ENCODE results near the gene RUBCNL. TPM values are rescaled to one million over a fixed set of nuclear protein-coding genes. Genes with fewer than 3 reads are reported as not detected.

RUBCNL gene
- total RNA-seq, 1 donor from 2014 or later: 168 TPM

DNA sequence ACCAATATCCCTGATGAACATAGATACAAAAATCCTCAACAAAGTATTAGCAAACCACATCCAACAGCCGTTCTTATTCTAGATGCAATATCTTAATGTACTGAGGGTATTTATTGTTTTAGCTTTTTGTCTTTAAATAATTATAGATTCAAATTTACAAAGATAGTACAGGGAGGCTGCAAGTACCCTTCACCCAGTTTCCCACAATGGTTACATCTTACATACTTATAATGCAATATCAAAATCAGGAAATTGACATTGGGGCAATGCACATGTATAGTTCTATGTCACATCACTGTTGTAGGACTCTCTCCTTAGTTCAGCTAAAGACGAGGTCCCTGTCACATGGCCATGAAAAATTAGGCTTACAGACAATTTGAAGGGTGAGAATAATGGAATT, 75.8 kb downstream of the RUBCNL start:
- Mint-ChIP-seq H3K36me3 (ENCODE audit: low read depth) (no peaks in the 10 kb centered on the region), H3K4me3 (no peak overlapping the region), H3K9me3 (peaks cover 7% of the 10 kb centered on the region), H3K4me1 (peaks cover 3% of the 10 kb centered on the region), H3K27me3 (peaks cover 1% of the 10 kb centered on the region), H3K27ac (no peak overlapping the region)
- POLR2A ChIA-PET: no interaction called here
- intact Hi-C loops (cut with micrococcal nuclease): no loop called here
- CTCF ChIA-PET: interaction anchor here (1.3 kb wide), 1 partner anchor 25 kb away, joined by 3 read pairs; no protein-coding TSS in a partner anchor
- ATAC-seq (ENCODE audit: low read depth) (no peak), DNase-seq (no peak)
- TF ChIP-seq, protein P1, sequence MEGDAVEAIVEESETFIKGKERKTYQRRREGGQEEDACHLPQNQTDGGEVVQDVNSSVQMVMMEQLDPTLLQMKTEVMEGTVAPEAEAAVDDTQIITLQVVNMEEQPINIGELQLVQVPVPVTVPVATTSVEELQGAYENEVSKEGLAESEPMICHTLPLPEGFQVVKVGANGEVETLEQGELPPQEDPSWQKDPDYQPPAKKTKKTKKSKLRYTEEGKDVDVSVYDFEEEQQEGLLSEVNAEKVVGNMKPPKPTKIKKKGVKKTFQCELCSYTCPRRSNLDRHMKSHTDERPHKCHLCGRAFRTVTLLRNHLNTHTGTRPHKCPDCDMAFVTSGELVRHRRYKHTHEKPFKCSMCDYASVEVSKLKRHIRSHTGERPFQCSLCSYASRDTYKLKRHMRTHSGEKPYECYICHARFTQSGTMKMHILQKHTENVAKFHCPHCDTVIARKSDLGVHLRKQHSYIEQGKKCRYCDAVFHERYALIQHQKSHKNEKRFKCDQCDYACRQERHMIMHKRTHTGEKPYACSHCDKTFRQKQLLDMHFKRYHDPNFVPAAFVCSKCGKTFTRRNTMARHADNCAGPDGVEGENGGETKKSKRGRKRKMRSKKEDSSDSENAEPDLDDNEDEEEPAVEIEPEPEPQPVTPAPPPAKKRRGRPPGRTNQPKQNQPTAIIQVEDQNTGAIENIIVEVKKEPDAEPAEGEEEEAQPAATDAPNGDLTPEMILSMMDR (IDR thresholded peaks at IDR 0.05): no peak

DNA sequence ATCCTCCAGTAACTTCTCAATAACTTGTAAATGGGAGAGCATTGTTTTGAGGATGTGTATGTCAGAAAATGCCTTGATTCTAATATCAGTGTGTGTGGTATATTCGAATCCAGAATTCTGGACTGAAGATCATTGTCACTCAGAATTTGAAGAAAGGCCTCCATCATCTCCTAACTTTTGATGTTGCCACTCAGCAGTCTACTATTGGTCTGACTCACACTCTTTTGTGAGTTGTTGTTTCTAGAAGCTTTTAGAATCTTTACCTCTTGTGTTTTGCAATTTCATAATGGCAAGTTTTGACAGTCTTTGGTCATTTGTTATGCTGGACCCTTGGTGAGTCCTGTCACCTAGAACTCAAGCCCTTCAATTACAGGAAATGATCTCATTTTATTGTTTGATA, 77.0 kb downstream of the RUBCNL start:
- POLR2A ChIA-PET: no interaction called here
- H3K4me1 Mint-ChIP-seq: peaks cover 3% of the 10 kb centered on the region
- intact Hi-C loops (cut with micrococcal nuclease): no loop called here
- ATAC-seq (ENCODE audit: low read depth) (no peak), DNase-seq (no peak)
- no peaks in the 10 kb centered on the region for H3K36me3 Mint-ChIP-seq (ENCODE audit: low read depth)
- TF ChIP-seq, protein P1 (IDR thresholded peaks at IDR 0.05): no peak
- CTCF ChIA-PET: no interaction called here
- peaks cover 7% of the 10 kb centered on the region for H3K9me3 Mint-ChIP-seq
- H3K27ac Mint-ChIP-seq: no peak overlapping the region
- H3K27me3 Mint-ChIP-seq: peaks cover 1% of the 10 kb centered on the region
- no peak overlapping the region for H3K4me3 Mint-ChIP-seq

DNA sequence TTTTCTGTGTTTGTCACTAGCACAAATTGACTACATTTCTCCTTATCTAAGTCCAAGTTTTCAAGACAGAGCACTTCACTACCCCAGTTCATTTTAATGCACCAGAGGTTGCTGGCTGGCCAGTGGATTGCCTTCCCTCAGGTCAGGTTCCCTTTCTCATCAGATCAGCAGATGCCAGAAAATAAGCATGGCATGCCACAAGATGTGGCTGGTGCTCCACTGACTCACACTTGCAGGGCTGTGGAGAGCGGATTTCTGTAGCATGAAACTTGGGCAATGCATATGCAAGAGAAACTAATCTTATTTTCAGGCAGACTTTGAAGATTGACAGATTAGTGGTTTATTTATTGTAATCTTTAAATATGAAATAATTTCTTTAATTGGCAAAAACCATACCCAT, 79.5 kb downstream of the RUBCNL start:
- ChIA-PET POLR2A (no interaction called here), CTCF (no interaction called here)
- peaks cover 1% of the 10 kb centered on the region for H3K27me3 Mint-ChIP-seq
- H3K36me3 Mint-ChIP-seq (ENCODE audit: low read depth): no peaks in the 10 kb centered on the region
- H3K9me3 Mint-ChIP-seq: peaks cover 7% of the 10 kb centered on the region
- no peak overlapping the region for H3K4me3 Mint-ChIP-seq
- H3K4me1 Mint-ChIP-seq: peaks cover 5% of the 10 kb centered on the region
- ATAC-seq (ENCODE audit: low read depth) (no peak), DNase-seq (no peak)
- intact Hi-C loops (cut with micrococcal nuclease): no loop called here
- TF ChIP-seq, protein P1 (IDR thresholded peaks at IDR 0.05): no peak
- H3K27ac Mint-ChIP-seq: no peak overlapping the region

DNA sequence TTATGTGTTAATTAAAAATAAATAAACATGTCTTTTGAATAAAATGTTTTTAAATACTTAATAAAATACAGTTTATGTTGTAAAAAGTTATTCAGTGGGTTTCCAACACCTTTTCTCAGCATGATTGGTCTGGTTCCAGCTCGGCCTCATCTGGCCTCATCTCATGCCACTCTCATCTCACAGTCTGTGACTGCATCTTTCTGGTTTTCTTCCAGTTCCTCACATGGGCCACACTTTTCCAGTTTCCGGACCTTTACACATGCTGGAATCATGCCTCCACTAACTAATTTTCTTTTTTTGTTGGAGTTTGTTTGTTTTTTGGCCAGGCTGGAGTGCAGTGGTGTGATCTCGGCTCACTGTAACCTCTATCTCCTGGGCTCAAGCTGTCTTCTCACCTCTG, 82.5 kb downstream of the RUBCNL start:
- intact Hi-C loops (cut with micrococcal nuclease): no loop called here
- H3K36me3 Mint-ChIP-seq (ENCODE audit: low read depth): peaks cover 1% of the 10 kb centered on the region
- peaks cover 6% of the 10 kb centered on the region for H3K9me3 Mint-ChIP-seq
- H3K4me3 Mint-ChIP-seq: no peak overlapping the region
- ATAC-seq (ENCODE audit: low read depth) (no peak), DNase-seq (no peak)
- peaks cover 5% of the 10 kb centered on the region for H3K4me1 Mint-ChIP-seq
- POLR2A ChIA-PET: no interaction called here
- no peak overlapping the region for H3K27ac Mint-ChIP-seq
- peaks cover 3% of the 10 kb centered on the region for H3K27me3 Mint-ChIP-seq
- CTCF ChIA-PET: interaction anchor here (1.7 kb wide), 1 partner anchor 13 kb away, joined by 4 read pairs; no protein-coding TSS in a partner anchor
- TF ChIP-seq, protein P1 (IDR thresholded peaks at IDR 0.05): no peak

DNA sequence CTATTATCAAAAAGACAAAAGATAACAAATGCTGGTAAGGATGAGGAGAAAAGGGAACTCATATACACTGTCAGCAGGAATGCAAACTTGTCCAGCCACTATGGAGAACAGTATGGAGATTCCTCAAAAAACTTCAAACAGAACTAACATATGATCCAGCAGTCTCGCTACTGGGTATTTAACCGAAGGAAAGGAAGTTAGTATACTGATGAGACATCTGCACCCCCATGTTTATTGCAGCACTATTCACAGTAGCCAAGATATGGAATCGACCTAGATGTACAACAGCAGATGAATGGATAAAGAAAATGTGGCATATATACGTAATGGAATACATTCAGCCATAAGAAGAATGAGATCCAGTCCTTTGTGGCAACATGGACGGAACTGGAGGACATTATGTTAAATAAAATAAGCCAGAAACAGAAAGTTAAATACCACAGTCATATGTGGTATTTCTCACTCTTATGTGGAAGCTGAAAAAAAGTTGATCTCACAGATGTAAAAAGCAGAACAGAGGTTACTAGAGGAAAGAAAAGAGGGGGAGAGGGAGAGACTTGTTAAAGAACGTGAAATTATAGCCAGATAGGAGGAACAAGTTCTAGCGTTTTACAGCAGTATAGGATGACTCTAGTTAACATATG, 83.2 kb downstream of the RUBCNL start:
- intact Hi-C loops (cut with micrococcal nuclease): no loop called here
- peaks cover 5% of the 10 kb centered on the region for H3K4me1 Mint-ChIP-seq
- DNase-seq (no peak), ATAC-seq (ENCODE audit: low read depth) (no peak)
- H3K36me3 Mint-ChIP-seq (ENCODE audit: low read depth): peaks cover 1% of the 10 kb centered on the region
- H3K9me3 Mint-ChIP-seq: peaks cover 4% of the 10 kb centered on the region
- no peak overlapping the region for H3K27ac Mint-ChIP-seq
- peaks cover 3% of the 10 kb centered on the region for H3K27me3 Mint-ChIP-seq
- TF ChIP-seq, protein P1 (IDR thresholded peaks at IDR 0.05): no peak
- ChIA-PET CTCF (interaction anchor here (1.7 kb wide), 1 partner anchor 13 kb away, joined by 4 read pairs; no protein-coding TSS in a partner anchor), POLR2A (interaction anchor here (0.6 kb wide), 1 partner anchor 89 kb away, joined by 7 read pairs; no protein-coding TSS in a partner anchor)
- no peak overlapping the region for H3K4me3 Mint-ChIP-seq

Measured in activated B cell treated with CpG ODN at 0.5 μM for 24 hours (primary cell).